Stimulated activated CD8-positive, alpha-beta memory T cell treated with anti-CD3 and anti-CD28 coated beads, Interleukin-15, amount 100 ng/mL, for 48 hours (primary cell): ENCODE data around the gene GOLGA6L10.
"Not testable (repeated sequence)": the region's sequence is repeated elsewhere in the genome, so short reads cannot be mapped to it uniquely, and the experiment has no call there.

Experiments
- DNase-seq, 2 donors: peaks; one replicate each; pipeline ENCODE4 v3.0.0-alpha.2; 2020; ENCODE audit warnings: low read depth in 2 of 2

The GOLGA6L10 gene

DNA sequence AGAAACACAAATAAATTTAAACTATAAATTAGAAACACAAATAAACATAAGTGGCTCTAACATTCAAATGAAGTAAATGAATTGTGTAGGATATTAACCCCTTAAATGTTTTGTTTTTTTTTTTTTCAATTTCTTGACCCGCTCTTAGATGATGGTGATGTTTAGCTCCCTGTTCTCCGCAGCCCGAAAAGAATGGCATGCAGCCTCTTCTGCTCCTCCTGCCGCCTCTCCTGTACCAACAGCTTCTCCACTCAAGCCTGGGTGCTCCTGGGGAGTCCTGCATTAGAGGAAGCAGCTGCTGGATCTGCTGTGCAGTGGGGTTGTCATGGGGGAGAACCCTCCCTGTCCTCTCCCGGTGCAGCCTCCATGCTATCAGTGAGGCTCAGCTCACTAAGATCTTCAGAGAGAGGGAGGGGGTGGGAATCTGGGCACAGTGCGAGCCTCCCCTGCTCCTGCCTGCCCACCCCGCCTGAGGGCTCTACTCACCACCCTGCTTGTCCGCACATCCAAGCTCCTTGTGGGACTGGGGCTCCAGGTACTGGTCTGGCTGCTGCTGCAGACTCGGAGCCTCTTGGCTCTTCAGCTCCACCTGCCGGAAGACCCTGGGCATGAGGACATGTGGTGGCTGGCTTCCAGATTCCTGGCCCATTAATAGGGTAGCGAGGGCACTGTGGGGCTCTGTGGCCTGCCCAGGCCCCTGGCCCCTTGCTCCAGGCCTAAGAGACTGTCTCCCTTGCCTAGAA, 6.5 kb downstream of the GOLGA6L10 start:
- peak; percentile 4 to 5 for DNase-seq

DNA sequence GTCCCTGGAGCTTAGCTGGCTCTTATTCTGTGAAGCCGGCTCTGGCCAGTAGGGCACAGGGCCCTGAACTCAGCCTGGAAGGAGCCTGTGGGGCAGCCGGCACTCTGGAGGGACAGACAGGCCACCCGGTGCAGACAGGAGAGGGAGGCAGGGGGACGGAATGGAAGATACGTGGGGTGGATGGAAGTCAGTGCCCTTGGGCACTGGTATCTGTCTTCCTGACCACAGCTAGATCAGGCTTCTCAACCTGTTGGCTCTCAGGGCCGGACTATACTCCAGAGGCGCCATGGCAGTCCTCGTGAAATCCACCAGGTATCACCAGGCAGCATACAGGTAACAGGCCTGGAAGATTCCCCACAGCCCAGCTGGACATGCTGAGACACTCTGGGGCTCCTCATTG, 10.7 kb downstream of the GOLGA6L10 start:
- DNase-seq = not testable (repeated sequence)

DNA sequence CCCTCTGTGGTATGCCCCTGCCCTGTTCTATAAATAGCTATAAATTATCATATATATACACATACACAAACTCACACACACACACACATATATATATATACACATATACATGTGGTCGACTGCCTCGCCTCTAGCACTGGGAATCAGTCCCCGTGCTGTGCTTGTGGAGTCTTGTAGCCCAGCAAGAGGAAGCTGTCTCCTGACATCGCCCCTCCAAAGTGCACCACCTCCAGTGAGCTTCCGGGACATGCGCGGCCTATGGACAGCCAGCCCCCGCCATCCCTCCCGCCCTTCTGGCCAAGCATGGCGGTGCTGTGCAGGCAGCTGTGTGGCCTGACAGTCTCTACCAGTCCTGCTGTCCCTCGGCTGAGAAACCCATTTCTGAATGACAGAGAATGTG, 11.2 kb downstream of the GOLGA6L10 start:
- not testable (repeated sequence) for DNase-seq

DNA sequence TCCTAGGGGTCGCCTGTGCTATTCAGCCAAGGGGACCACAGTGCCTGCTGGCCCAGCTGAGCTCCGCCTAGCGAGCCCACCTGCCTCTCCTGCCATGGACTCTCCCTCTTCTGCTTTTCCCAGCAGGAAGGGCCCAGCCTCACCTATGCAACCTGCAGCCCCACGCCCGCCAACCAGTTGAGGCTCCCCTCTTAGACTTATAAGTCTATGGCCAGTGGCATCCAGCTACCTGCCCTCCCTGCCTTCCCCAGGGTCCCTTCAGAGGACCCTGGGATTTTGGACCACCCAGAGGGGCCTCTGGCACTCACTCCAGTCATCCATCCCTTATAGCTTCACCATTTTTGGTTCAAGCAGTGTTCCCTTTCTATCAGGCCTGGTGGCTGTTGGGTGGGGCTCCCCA, 12.2 kb downstream of the GOLGA6L10 start:
- DNase-seq = not testable (repeated sequence)

DNA sequence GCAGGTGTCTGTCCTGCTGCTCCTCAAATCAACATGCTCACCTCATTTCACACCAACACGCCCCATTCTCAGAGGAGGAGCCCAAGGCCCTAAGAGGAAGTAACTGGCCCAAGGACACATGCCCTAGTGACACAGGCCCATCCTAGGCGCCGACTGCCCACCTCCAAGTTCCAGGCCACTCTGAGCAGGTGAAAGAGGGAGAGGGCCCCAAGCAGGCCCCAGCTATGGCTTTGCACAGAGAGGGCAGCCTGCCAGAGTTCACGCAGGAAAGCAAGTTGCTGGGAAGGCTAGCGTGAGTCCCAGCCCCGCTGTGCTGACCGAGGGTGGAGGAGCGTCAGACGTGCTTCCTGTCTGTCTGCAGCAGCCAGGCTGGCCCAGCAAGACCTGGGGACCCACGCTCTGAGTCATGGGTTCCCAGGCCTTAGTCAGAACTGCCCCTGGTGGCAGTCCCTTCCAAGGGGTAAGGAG, 13.1 kb downstream of the GOLGA6L10 start:
- not testable (repeated sequence) for DNase-seq

DNA sequence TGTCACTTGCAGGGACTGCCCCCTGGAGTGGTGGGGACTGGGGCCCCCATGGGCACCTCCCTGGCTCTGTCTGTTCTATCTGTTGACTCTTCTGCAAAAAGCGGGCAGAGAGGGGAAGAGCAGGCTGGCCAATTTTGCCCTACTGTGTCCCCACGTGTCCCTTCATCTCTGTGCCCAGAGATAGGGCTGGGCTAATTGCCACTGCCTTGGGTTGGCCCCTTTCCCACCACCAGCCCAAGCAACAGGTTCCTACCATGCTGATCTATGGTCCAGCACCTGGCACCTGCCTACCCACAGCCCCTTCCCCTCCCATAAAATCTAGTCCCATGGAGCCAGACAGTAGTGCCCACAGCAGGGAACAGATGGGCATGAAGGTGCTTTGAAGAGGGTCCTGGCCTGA, 14.3 kb downstream of the GOLGA6L10 start:
- not testable (repeated sequence) for DNase-seq

DNA sequence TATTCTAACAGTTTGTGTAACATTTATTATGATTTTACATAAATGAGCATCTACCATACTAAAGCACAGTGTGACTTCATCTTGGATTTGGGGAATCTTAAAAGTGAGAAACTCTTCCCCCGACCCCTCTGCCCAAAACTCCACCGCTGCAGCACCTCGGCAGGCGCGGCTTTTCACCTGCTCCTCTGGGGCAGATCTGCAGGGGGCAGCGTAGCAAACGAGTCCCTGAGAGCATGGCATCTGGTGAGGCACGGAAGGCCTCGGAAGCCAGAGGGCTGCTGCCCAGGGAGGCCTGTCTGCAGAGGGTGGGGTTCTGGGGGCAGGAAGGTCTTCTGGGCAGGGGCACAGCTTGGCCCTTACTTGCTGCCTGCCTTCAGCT, 14.7 kb downstream of the GOLGA6L10 start:
- not testable (repeated sequence) for DNase-seq

DNA sequence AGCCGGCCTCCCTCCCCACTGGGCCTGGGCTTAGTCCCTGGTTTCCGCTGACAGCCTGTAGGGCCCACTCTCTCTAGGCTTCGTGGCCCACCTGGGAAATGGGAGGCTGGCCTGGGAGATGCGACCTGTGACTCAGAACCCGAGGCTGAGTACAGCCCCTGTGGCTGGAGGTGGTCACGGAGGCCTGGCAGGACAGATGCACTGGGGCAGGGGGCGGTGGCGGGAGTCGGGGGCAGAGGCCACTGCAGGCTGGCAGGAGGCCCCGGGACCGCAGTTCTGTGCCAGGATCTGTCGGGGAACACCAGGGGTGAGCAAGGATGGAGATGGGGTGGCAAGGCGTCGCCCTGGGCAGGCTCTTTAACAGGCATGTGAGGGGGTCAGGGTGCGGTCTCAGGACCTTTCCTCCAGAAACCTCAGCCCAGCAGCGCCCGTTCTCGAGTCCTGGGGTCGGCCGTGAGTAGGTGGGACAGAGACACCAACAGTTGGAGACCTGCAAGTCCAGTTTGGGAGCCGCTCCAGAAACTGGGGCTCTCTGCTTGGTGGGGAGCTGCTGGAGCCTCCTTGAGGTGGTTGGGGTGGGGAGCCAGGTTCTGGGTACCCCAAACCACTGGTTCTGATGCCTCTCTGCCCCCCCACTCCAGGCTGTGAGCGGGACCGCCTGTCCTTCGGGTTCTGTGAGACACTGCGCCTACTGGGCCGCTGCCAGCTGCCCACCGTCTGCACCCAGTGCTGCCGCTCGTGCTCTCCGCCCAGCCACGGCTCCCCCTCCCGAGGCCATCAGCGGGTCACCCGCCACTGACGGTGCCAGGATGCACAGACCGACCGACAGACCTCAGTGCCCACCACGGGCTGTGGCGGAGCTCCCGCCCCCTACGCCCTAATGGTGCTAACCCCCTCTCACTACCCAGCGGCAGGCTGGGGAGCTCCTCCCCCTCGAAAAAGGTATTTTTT, 15.4 kb downstream of the GOLGA6L10 start:
- not testable (repeated sequence) for DNase-seq

DNA sequence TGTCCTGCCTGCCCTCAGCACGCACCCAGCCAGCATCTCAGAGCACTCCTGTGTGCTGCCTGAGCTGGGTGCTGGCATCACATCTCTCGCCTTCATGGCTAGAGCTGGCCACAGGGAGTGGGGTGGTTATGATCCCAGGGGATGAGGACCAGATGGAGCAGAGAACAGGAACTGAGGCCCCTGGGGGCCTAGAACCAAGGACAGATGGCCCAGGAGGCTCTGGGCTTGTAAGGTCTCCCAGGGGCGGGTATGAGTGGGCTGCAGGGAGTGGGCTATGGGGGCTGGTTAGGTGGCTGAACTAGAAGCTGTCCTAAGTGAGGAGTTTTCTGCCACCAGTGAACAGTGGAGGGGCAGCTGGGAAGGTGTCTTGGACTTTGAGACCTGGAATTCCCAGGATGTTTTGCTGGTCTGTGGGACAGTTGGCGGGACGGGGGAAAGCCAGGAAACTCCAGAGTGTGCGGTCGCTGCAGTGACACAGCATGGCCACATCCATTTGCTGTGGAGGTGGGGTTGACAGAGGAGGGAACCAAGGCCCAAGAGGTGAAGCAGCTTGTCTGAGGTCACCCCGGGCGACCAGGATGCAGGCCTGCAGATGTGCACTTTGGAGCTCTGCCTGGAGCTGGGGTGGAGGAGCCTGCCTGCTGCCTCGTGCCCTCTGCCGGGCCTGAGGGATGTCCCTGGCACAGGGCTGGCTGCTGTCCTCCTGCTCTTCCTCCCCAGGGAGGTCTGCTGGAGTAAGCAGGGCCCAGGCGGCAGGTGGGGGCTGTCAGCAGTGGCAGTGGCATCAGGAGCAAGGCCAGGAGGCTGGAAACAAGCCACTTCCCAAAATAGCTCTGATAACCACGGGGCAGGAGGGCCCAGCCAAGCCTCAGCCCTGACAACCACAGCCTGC, 16.3 kb downstream of the GOLGA6L10 start:
- not testable (repeated sequence) for DNase-seq

DNA sequence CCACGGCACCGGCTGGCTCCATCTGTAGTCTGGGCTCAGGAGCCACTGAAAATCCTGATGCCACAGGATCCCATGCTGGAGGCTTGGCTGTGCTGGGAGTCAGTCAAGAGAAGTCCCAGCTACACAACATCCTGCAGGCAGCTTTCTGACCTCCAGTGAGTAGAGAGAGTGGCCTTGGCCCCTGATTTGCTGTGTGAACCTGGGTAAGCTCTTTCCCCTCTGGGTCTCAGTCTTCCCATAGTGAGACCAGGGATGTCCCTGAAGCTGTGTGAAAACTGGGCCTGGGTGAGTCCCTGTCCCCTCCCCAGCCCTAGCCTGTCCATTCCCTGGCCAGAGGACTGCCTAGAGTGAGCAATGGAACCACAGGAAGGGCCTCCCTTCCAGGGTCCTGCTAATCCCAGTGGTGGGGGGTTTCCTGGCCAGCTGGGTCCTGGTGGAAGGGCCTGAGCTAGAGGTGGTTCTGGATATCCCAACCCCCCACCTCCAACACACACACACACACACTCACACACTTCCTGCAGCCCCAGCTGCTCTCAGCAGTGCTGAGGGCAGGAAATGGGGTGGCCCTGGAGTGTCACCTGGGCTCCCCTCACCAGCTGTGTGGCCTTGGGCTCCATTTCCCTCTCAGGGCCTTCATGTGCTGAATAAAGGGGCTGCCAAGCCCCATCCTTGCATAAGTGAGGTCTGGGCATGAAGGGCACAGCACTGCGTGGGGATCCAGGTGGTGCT, 17.5 kb downstream of the GOLGA6L10 start:
- DNase-seq = not testable (repeated sequence)

DNA sequence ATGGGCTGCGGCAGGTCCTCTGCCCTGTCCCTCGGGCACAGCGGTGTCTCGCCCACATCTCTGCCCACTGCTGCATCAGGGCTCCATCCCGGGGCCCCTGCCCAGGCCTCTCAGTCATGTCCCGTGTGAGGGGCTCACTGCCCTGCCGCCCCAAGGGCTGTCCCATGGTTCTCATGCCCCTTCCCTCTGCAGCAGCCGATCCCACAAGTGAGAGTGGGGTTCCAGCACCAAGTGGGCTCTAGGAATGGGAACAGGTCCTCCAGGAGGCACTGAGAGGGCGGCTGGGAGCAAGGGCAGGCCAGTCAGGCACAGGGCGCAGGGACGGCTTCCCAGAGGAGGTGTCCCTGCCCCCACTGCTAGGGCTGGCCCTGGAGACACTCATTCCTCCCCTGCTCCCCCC, 18.4 kb downstream of the GOLGA6L10 start:
- not testable (repeated sequence) for DNase-seq

DNA sequence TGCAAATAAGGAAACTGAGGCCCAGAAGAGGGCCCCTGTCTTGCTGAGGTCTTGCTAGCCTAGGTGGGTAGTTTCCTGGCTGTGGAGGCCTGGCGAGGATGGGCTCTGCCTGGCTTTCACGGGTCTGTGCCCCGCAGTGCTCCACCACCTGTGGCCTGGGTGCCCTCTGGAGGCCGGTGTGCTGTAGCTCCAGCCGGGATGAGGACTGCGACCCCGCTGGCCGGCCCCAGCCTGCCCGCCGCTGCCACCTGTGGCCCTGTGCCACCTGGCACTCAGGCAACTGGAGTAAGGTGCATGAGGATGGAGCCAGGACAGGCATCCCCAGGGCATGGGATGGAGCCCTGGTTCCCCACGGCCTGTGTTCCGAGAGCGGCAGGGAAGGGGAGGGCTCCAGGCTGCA, 20.2 kb downstream of the GOLGA6L10 start:
- DNase-seq = not testable (repeated sequence)

DNA sequence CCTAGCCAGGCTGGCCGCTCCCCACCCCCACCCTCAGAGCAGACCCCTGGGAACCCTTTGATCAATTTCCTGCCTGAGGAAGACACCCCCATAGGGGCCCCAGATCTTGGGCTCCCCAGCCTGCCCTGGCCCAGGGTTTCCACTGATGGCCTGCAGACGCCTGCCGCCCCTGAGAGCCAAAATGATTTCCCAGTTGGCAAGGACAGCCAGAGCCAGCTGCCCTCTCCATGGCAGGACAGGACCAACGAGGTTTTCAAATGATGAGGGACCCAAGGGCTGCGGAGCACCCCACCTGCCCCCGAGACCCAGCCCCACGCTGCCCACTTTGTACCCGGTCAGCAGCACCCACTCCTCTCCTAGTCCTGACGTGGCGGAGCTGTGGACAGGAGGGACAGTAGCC, 21.9 kb downstream of the GOLGA6L10 start:
- DNase-seq = not testable (repeated sequence)

DNA sequence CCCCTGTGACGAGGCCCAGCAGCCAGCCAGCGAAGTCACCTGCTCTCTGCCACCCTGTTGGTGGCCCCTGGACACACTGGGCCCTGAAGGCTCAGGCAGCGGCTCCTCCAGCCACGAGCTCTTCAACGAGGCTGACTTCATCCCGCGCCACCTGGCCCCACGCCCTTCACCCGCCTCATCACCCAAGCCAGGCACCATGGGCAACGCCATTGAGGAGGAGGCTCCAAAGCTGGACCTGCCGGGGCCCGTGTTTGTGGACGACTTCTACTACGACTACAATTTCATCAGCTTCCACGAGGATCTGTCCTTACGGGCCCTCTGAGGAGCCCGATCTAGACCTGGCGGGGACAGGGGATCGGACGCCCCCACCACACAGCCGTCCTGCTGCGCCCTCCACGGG, 22.4 kb downstream of the GOLGA6L10 start:
- not testable (repeated sequence) for DNase-seq

DNA sequence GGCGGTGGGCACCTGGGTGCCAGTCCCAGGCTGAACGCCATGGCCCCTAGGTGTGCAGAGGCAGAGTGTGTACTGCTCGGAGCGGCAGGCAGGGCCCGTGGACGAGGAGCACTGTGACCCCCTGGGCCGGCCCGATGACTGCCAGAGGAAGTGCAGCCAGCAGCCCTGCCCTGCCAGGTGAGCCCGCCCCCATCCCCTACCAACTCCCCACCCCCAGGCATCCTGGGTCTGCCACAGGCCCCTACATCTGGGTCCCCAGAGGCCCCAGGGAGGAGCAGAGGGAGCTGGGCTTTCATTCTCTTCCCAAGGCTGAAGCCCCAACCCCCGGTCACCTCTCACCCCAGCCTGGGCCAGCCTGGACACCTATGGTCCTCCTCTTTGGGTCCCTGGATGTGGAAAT, 23.6 kb downstream of the GOLGA6L10 start:
- not testable (repeated sequence) for DNase-seq

DNA sequence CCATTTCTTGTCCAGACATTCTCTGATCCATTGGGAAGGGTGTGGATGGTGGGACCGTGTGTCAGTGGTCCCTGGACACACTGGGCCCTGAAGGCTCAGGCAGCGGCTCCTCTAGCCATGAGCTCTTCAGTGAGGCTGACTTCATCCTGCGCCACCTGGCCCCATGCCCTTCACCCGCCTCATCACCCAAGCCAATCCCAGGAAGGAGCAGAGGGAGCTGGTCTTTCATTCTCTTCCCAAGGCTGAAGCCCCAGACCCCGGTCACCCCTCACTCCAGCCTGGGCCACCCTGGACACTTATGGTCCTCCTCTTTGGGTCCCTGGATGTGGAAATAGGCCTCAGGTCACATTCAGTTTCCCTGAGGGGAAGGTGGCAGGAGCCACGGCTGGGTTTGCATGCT, 24.4 kb downstream of the GOLGA6L10 start:
- DNase-seq = not testable (repeated sequence)

DNA sequence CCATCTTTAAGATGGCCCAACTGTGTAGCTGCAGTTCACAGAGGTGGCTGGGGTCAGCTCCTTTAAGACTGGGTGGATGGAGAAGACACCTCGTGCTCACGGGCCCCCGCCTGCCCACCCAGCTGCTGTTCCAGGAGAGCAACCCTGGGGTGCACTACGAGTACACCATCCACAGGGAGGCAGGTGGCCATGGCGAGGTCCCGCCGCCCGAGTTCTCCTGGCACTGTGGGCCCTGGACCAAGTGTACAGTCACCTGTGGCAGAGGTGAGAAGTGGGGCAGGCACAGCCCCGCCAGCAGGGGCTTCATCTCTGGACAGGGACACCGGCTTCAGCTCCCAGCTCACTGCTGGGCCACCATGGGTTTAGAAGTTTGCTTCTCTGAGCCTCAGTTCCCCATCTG, 26.8 kb downstream of the GOLGA6L10 start:
- DNase-seq = not testable (repeated sequence)

DNA sequence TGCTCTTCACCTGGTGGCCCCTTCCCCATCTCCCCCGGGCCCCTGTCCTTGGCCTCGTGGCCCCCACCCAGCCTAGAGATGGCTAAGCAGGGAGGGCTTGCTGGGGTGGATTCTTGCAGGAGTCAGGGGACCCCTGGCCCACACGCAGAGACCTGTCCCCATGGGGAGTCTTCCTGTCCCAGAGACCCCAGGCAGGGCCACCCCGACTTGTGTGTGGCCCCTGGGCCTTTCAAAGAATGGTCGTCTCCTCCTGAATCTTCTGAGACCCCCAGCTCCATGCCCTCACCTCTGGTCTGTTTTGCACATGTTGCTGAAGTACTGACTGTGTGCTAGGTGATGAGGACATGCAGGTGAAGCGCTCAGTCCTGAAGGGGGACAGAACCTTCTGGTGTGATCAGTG, 28.4 kb downstream of the GOLGA6L10 start:
- DNase-seq = not testable (repeated sequence)

DNA sequence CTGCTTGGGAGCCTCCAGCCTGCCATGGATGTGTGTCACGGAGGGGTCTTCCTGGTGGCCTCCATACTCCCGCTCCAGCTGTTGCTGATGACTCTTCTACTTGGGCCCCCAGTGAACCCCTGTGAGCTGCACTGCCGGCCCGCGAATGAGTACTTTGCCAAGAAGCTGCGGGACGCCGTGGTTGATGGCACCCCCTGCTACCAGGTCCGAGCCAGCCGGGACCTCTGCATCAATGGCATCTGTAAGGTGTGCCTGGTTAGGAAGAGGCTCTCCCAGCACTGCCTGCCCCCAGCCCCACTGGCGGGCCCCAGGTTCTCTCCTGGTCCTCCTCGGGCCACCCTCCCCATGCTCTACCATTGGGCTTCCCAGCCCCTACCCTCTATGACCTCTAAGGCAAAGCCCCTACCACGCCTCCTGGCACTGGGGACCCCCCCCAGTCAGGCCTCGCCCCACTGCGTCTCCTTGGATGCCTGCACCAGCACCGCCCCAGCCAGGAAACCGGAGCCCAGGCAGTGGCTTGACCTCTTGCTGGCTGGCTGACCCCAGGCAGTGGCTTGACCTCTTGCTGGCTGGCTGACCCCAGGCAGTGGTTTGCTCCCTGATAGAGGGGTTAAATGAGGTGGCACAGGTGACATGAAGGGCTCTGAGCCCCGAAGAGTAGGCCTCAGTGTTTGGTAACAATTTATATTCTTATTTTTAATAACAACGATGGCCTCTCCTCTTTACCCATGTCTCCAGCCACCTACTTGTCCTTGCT, 29.6 kb downstream of the GOLGA6L10 start:
- DNase-seq = not testable (repeated sequence)

DNA sequence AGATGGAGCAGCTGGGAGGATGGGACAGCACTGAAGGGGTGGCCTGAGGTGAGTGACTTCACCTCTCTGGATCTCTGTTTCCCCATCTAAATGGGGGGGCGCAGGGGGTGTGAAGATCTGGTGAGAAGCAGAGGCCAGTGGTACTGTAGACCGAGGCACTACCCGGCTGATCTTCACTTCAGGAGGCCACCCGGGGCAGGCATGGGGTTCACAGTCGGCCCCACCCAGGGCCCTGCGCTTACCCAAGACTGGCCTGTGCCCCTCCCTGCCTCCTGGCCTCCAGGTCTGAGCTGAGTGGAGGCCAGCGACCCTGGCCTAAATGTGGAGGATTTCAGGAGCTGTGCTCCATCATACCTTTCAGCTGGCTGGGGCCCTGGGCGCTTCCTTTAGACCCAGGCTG, 31.0 kb downstream of the GOLGA6L10 start:
- not testable (repeated sequence) for DNase-seq
